ENCODE data around the gene SLX9. TPM values are rescaled to one million over a fixed set of nuclear protein-coding genes. Genes with fewer than 3 reads are reported as not detected.

SLX9 gene
- total RNA-seq, 1 experiment from 2014 or later, result 58.7 TPM

- peaks cover 7% of the 10 kb centered on the region for H3K36me3 Mint-ChIP-seq (ENCODE audit: insufficient read depth, unreplicated experiment)
- DNase-seq (ENCODE audit: unreplicated experiment), result peak; percentile 91
- peak overlapping the region; percentile 12 for H3K27ac Mint-ChIP-seq (ENCODE audit: low read depth, unreplicated experiment)
- ChIA-PET POLR2A (interaction anchor here (1.1 to 3.5 kb wide), 10 partner anchors 9 to 214 kb away, joined by 3 to 26 read pairs (median 6); partner anchors contain the start of genes PTTG1IP and UBE2G2), CTCF (interaction anchor here (0.5 to 1.4 kb wide), 10 partner anchors 8 to 117 kb away, joined by 3 to 8 read pairs (median 4); no protein-coding TSS in a partner anchor)
- peaks cover 33% of the 10 kb centered on the region for H3K4me1 Mint-ChIP-seq (ENCODE audit: insufficient read depth, unreplicated experiment)
- no peaks in the 10 kb centered on the region for H3K27me3 Mint-ChIP-seq (ENCODE audit: insufficient read depth, unreplicated experiment)
- intact Hi-C loops (cut with micrococcal nuclease), result no loop called here
- BruUV-seq (replicated peaks), result no TSS peak
- H3K9me3 Mint-ChIP-seq (ENCODE audit: unreplicated experiment), result no peaks in the 10 kb centered on the region
- no peak for TF ChIP-seq CTCF (IDR thresholded peaks at IDR 0.05; ENCODE audit: unreplicated experiment)
- H3K4me3 Mint-ChIP-seq (ENCODE audit: unreplicated experiment), result peak overlapping the region; percentile 24
These were observed 22.9 kb upstream of the SLX9 start for GRCh38 chr21:44916965-44917364.

- DNase-seq (ENCODE audit: unreplicated experiment), result no peak
- Mint-ChIP-seq H3K4me1 (ENCODE audit: insufficient read depth, unreplicated experiment) (peaks cover 30% of the 10 kb centered on the region), H3K9me3 (ENCODE audit: unreplicated experiment) (no peaks in the 10 kb centered on the region), H3K27ac (ENCODE audit: low read depth, unreplicated experiment) (peak overlapping the region; percentile 12), H3K36me3 (ENCODE audit: insufficient read depth, unreplicated experiment) (peaks cover 7% of the 10 kb centered on the region), H3K4me3 (ENCODE audit: unreplicated experiment) (peak overlapping the region; percentile 24), H3K27me3 (ENCODE audit: insufficient read depth, unreplicated experiment) (no peaks in the 10 kb centered on the region)
- ChIA-PET POLR2A (interaction anchor here (1.1 to 3.5 kb wide), 9 partner anchors 9 to 213 kb away, joined by 3 to 26 read pairs (median 7); partner anchors contain the start of genes PTTG1IP and UBE2G2), CTCF (interaction anchor here (0.6 to 1.4 kb wide), 5 partner anchors 8 to 114 kb away, joined by 3 to 8 read pairs (median 4); no protein-coding TSS in a partner anchor)
- no TSS peak for BruUV-seq (replicated peaks)
- intact Hi-C loops (cut with micrococcal nuclease), result no loop called here
- no peak for TF ChIP-seq CTCF (IDR thresholded peaks at IDR 0.05; ENCODE audit: unreplicated experiment)
These were observed 22.3 kb upstream of the SLX9 start for GRCh38 chr21:44917446-44918106.

GRCh38 chr21:44918107-44918470, 21.7 kb upstream of the SLX9 start:
- Mint-ChIP-seq H3K27ac (ENCODE audit: low read depth, unreplicated experiment) (no peak overlapping the region), H3K27me3 (ENCODE audit: insufficient read depth, unreplicated experiment) (no peaks in the 10 kb centered on the region), H3K9me3 (ENCODE audit: unreplicated experiment) (no peaks in the 10 kb centered on the region), H3K36me3 (ENCODE audit: insufficient read depth, unreplicated experiment) (peaks cover 7% of the 10 kb centered on the region), H3K4me3 (ENCODE audit: unreplicated experiment) (no peak overlapping the region), H3K4me1 (ENCODE audit: insufficient read depth, unreplicated experiment) (peaks cover 33% of the 10 kb centered on the region)
- CTCF ChIA-PET, result interaction anchor here (1.4 kb wide), 1 partner anchor 9 kb away, joined by 7 read pairs; no protein-coding TSS in a partner anchor
- no peak for DNase-seq (ENCODE audit: unreplicated experiment)
- no TSS peak for BruUV-seq (replicated peaks)
- intact Hi-C loops (cut with micrococcal nuclease), result no loop called here
- TF ChIP-seq CTCF (IDR thresholded peaks at IDR 0.05; ENCODE audit: unreplicated experiment), result no peak
- POLR2A ChIA-PET, result interaction anchor here (1.8 to 3.5 kb wide), 5 partner anchors 8 to 117 kb away, joined by 7 to 26 read pairs (median 16); partner anchors contain the start of genes PTTG1IP and UBE2G2

GRCh38 chr21:44918581-44919033, 21.2 kb upstream of the SLX9 start:
- no peak for DNase-seq (ENCODE audit: unreplicated experiment)
- Mint-ChIP-seq H3K36me3 (ENCODE audit: insufficient read depth, unreplicated experiment) (peaks cover 7% of the 10 kb centered on the region), H3K4me3 (ENCODE audit: unreplicated experiment) (no peak overlapping the region), H3K9me3 (ENCODE audit: unreplicated experiment) (no peaks in the 10 kb centered on the region), H3K27ac (ENCODE audit: low read depth, unreplicated experiment) (no peak overlapping the region), H3K4me1 (ENCODE audit: insufficient read depth, unreplicated experiment) (peaks cover 34% of the 10 kb centered on the region), H3K27me3 (ENCODE audit: insufficient read depth, unreplicated experiment) (no peaks in the 10 kb centered on the region)
- BruUV-seq (replicated peaks), result no TSS peak
- TF ChIP-seq CTCF (IDR thresholded peaks at IDR 0.05; ENCODE audit: unreplicated experiment), result no peak
- ChIA-PET CTCF (no interaction called here), POLR2A (interaction anchor here (2.5 to 3.5 kb wide), 2 partner anchors 8 to 117 kb away, joined by 11 to 26 read pairs; partner anchors contain the start of gene UBE2G2)
- intact Hi-C loops (cut with micrococcal nuclease), result no loop called here

Data from MCF 10A (cell line).